ENCODE measurements around the gene GASK1A.
"Not testable (repeated sequence)": the region's sequence is repeated elsewhere in the genome, so short reads cannot be mapped to it uniquely, and the experiment has no call there.

The GASK1A gene

DNA sequence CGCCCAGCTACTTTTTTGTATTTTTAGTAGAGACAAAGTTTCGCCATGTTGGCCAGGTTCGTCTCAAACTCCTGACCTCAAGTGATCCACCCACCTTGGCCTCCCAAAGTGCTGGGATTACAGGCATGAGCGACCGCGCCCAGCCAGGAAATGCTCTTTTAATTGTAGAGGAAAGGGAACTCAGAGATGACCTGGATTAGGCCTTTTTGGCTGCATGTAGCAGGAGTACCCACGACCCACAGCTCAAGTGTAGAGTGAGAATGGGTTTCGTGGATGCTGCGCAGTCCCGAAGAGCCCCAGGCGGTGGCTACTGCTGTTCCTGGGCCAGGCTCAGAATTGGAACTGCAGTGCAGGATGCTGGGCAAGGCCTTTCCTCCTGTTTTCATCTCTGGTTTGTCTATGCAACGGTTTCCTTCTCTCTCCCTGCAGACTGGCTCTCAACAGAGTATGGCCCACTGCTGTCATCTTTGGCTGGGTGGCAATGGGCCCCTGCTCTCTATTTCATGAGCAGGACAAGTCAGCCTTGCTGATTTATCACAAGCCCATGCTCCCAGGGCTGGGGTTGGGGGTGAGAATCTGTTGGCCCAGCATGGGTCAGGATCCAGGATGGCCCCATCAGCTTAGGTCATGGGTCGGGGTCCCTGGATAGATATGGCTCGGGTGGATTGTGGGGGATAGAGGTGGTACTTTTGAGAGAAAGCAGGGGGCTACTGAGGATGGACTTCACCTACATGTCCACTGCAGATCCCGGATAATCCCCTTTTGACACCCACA lies 51.2 kb downstream of the GASK1A start:
- DNase-seq (ENCODE audit: low read depth in 1 of 2, low spot score in 1 of 2): no peak

DNA sequence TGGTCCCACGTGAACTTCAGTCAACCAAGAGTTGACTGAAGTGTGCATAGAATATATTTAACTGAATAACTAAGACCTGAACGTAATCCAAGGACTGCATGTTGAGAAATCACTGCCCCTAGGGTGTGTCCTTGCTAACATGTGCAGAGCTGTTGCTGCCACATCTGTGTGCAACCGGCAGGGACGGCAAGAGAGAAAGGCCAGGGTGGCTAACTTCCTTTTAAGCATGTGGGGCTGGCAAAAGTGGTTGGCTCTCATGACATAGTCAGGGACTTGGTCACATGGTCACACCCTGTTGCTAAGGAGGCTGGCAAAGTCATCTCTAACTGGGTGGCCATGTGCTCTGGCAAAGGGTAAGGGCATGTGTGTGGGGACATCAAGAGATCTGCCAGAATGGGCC lies 52.4 kb downstream of the GASK1A start:
- no peak for DNase-seq (ENCODE audit: low read depth in 1 of 2, low spot score in 1 of 2)

DNA sequence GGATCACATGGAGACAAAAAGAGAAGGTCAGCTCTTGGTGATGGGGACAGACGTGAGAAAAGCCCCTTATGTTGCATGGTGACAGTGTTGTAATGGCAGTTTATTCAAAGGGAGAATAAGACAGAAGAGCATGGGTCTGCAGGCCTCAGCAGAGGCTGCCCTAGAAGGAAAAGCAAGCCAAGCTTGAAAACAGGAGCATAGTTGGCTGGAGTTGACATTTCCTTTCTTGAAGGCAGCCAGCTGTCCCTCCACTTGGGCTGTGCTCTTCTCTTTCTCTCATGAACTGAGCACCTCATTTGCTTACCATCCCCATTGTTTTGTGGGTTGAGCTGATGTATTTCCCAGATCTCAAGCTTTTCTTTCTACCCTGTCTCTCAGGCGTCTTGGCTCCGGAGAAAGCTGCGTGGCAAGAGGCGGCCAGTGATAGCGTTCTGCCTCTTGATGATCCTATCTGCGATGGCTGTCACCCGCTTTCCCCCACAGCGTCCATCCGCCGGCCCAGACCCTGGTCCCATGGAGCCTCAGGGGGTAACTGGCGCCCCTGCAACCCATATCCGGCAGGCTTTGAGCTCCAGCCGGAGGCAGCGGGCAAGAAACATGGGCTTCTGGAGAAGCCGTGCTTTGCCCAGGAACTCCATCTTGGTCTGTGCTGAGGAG lies 52.9 kb downstream of the GASK1A start:
- DNase-seq (ENCODE audit: low read depth in 1 of 2, low spot score in 1 of 2): no peak

DNA sequence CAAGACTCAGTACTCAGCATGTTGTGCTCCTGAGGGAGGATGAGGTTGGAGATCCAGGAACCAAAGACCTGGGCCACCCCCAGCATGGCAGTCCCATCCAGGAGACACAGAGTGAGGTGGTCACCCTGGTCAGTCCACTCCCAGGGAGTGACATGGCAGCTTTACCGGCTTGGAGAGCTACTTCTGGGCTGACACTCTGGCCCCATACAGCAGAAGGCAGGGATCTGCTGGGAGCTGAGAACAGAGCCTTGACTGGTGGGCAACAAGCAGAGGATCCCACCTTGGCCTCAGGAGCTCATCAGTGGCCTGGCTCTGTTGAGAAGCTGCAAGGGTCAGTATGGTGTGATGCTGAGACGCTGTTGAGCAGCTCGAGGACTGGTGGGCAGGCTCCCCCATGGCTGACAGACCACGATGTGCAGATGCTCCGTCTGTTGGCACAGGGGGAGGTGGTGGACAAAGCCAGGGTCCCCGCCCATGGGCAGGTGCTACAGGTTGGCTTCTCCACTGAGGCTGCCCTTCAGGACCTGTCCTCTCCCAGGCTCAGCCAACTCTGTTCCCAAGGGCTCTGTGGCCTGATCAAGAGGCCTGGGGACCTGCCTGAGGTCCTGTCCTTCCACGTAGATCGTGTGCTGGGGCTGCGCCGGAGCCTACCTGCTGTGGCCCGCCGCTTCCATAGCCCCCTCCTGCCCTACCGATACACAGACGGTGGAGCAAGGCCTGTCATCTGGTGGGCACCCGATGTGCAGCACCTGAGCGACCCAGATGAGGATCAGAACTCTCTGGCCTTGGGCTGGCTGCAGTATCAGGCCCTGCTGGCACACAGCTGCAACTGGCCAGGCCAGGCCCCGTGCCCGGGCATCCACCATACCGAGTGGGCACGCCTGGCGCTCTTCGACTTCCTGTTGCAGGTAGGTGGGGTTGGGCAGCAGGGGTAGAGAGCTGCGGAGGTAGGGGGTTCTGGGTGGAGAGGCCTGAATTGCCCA lies 53.8 kb downstream of the GASK1A start:
- no peak for DNase-seq (ENCODE audit: low read depth in 1 of 2, low spot score in 1 of 2)

- DNase-seq (ENCODE audit: low read depth in 1 of 2, low spot score in 1 of 2): no peak
These were observed 55.1 kb downstream of the GASK1A start for GRCh38 chr3:43034200-43034599.

DNA sequence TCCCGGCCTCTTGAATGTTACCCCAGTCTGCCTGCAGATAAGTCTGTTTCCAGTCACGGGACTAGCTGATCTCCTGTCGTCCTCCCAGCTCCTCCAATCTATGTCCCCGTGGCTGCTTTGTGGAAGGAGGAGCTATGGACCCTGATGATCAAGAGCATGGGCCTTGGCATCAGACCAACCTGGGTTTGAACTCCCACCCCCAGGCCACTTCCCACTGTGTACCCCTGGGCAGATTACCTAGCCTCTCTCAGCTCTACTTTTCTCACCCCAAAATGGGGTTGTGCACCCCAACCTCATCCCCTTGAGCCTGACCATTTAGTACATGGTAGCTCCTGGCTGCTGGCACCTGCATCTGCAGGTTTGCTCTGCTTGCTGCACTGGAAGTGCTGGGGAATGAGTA lies 55.8 kb downstream of the GASK1A start:
- no peak for DNase-seq (ENCODE audit: low read depth in 1 of 2, low spot score in 1 of 2)

DNA sequence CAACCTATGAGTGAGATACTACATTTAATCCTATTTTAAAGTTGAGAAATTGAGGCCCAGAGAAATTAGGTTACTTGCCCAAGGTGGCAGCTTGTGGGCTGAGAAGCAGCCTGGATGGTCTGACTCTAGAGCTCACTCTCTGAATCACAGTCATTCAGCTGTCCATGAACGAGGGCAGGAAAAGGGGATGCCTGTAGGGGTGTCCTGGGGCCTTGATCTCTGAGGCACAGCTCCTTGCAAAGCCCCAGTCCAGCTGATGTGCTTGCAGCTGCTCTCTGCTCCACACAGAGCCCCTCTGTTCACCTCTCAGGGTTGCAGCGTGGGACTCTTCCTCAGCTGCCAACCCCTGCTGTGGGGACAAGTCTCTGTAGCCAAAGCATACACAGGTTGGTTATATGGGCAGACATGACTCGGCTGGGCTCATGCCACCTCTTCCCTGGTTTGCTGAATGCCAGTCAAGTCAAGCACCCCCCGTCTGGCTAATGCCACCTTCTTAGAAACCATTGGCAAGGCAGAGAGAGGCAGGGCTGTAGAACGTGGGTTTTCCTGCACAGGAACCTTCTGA lies 56.8 kb downstream of the GASK1A start:
- DNase-seq (ENCODE audit: low read depth in 1 of 2, low spot score in 1 of 2): no peak

DNA sequence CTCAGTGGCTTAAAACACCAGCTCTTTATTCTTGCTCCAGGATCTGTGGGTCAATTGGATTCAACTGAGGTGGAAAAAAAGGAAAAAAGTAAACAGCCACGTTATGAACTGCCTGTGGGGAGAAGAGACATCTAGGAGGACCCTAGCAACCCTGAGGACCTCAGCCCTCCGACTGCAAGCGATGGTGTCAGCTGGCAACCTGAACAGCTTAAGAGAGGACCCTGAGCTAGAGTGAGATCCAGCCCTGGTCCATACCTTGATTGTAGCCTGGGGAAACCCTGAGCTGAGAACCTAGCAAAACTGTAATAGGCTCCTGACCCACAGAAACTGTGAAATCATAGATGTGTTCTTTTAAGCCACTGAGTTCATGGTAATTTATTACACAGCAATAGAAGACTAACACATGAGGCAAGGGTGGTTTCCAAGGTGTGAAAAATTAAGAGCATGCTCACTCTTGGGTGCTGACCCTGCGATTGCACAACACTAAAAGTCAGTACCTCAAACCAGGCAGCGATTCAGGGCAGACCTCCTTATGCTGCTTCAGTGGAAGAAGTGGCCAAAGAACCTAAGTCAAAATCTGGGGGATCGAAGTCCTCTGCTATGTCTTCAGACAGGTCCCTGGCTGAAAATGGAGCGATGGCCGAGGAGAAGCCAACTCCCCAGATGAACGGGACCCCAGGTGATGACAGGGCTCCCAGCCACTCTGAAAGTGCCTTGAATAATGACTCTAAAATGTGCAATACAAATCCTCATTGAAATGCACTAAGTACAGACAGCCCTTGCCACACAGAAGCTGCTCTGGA lies 57.7 kb downstream of the GASK1A start:
- no peak for DNase-seq (ENCODE audit: low read depth in 1 of 2, low spot score in 1 of 2)

- DNase-seq (ENCODE audit: low read depth in 1 of 2, low spot score in 1 of 2): no peak
These were observed 58.9 kb downstream of the GASK1A start for GRCh38 chr3:43038010-43038409.

DNA sequence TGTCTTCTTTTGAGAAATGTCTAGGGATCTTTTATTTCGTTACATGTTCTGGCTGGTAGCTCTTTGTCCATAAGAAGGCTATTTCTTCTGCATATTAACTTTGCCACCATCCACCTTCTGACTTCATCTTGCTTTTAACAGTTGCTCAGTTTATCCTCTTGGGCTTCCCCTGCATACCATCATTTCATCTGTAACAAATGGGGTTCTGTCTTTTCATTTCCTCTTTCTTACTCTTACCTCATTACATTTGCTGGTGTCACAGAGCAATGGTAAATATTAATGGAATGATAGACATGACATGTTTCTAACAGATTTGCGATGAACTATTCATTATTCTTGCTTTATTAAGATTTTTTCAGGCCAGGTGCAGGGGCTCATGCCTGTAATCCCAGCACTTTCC lies 62.4 kb downstream of the GASK1A start:
- no peak for DNase-seq (ENCODE audit: low read depth in 1 of 2, low spot score in 1 of 2)

GRCh38 chr3:43043071-43043766 lies 64.1 kb downstream of the GASK1A start:
- DNase-seq (ENCODE audit: low read depth in 1 of 2, low spot score in 1 of 2): no peak

DNA sequence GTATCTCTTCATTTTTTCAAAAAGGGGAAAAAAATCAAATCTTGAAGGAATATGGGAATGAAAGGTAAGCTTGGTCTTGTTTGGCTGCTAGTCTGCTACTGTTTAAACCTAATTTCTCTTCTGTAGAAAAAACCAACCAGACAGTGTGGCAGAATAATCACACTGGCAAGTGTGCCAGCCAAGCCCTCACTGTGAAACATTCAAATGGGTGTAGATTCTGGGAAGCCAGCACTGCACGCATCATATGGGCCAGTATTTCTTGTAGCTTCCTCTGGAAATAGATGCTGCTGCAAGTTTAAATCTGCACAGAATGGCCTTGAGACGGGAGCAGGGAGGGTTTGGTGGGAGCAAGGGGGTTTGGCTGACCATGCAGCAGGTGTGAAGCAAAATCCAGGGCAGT lies 64.7 kb downstream of the GASK1A start:
- no peak for DNase-seq (ENCODE audit: low read depth in 1 of 2, low spot score in 1 of 2)

DNA sequence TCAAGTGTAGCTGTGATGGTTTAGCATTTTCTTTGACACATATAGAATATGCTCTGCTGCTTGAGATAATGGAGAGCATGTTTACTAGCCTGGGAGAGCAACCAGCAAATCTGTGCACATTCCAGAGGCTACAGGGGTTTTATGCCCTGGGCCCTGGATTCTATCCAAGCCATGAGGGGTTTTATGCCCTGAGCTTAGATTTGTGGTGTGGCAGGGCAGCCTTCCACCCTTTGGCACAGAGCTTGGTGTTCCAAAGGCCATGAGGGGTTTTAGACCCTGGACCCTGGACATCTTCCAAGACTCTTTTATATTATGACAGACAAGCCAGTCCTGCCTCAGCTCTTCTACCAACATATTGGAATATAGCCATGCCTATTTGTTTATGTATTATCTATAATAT lies 66.0 kb downstream of the GASK1A start:
- not testable (repeated sequence) for DNase-seq (ENCODE audit: low read depth in 1 of 2, low spot score in 1 of 2)

DNA sequence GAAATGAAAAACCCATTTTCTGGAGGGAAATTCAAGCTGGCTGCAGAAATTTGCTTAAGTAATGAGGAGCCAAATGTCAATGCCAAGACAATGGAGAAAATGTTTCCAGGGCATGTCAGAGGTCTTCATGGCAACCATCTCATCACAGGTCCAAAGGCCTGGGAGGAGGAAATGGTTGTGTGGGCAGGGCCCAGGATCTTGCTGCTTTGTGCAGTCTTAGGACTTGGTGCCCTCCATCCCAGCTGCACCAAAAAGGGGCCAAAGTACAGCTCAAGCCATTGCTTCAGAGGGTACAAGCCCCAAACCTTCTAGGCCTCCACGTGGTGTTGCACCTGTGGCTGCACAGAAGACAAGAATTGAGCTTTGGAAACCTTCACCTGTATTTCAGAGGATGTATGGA lies 67.5 kb downstream of the GASK1A start:
- no peak for DNase-seq (ENCODE audit: low read depth in 1 of 2, low spot score in 1 of 2)

- DNase-seq (ENCODE audit: low read depth in 1 of 2, low spot score in 1 of 2): no peak
These were observed 69.4 kb downstream of the GASK1A start for GRCh38 chr3:43048470-43048869.

DNA sequence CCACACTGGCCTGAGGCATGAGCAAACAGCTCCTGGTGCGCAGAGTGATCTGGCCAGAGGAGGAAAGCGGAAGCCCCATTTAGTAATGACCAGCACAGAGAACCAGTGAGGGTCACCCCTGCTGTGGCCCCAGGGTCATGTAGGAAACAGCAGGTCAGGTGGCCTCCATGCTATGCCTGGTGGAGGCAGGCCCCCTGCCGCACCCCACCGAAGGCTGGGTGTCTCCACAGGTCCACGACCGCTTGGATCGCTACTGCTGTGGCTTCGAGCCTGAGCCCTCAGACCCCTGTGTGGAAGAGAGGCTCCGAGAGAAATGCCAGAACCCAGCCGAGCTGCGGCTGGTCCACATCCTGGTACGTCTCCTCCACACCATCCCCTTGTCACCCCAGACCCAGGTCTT lies 74.2 kb downstream of the GASK1A start:
- DNase-seq (ENCODE audit: low read depth in 1 of 2, low spot score in 1 of 2): no peak

DNA sequence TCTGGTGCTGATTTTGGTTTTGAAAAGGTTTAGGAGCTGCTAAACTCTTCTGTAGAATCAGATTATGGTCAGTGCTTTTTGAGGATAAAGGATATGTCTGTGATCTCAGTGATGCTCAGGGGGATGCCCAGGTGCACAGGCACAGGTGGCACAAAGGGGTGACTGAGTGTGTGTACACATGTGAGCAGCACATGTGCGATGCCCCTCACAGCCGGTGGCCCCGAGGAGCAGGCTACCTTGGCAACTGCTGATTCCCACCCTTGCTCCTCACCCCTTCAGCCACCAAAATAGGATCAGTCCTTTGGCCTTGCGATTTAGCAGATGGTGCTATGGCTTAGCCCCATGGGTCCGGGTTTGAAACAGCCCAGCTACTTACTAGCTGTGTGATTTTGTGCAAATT lies 75.6 kb downstream of the GASK1A start:
- DNase-seq (ENCODE audit: low read depth in 1 of 2, low spot score in 1 of 2): no peak

- no peak for DNase-seq (ENCODE audit: low read depth in 1 of 2, low spot score in 1 of 2)
These were observed 76.3 kb downstream of the GASK1A start for GRCh38 chr3:43055393-43055792.

DNA sequence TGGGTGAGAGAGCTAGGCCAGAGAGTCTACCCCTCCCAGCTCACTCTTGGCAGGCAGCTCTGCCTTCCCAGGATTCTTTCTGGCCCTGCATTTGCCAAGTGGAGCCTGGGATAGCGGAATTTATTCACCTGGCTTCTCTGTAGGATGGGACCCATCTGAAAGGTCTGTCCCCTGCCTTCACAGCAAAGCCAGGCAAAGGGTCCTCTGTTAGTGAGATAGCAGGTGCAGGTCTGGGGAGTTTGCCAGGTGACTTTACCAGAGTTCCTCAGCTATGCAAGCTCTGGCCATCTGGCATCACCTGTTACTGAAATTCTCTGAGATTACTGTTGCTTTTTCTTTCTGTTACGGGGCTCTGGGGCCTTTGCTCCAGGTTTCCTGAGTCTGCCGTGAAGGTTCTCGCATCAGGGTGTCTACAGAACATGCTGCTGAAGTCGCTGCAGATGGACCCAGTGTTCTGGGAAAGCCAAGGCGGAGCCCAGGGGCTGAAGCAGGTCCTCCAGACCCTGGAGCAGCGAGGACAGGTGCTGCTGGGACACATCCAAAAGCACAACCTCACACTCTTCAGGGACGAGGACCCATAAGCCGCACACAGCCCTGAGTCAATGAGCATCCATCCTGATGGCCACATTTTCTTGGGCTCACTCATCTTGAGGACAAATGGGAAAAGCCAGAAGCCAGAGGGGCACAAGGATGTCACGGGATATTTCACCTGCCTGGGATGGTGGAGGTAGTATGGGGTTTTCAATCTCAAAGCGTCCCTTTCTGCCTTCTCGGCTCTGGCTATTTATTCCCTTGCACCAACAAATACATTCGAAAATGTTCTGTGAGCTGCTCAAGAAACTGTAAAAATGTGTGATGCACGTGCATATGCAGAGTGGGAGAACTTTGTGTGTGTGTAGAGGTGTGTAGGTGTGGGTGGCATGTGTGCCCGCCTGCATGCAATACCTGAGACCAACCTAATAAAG lies 77.0 kb downstream of the GASK1A start:
- no peak for DNase-seq (ENCODE audit: low read depth in 1 of 2, low spot score in 1 of 2)

Data from activated CD4-positive, alpha-beta T cell treated with anti-CD3 and anti-CD28 coated beads, Interleukin-2, amount 50 U/mL, for 24 hours (primary cell).